Measurements from ENCODE around the gene CELSR3. TPM values are rescaled to one million over a fixed set of nuclear protein-coding genes. Genes with fewer than 3 reads are reported as not detected.

The CELSR3 gene
- total RNA-seq, 1 experiment from 2014 or later: 7.7 TPM

DNA sequence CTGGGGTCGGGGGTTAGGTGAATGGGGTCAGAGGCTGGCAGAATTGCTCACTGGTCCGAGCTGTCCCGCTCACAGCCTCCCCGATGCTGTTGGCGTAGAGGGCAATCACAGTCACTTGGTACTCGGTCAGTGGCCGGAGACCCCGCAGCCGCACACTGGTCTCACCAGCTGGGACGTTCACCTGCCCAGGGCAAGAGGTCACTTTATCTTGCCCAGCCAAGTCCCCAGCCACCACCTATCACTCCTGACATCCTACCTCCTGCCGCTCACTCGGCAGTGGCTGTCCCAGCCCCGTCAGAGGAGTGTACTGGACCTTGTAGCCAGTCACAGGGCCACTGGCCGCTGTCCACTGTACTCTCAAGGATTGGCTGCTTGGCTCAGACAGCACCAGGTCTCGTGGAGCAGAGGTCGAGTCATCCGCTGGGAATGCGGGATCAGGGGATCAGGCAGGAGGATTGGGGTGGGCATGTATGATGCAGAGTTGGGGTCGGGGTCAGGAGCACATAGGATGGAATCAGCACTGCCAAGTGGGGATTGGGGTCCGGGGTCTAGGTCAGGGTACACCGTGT, 70.1 kb downstream of the CELSR3 start:
- in situ Hi-C loops (cut with HindIII; ENCODE audit: low pct_unique_long_range_greater_than_20kb, low sequenced_read_pairs): no loop called here
- H3K27me3 ChIP-seq (ENCODE audit: control insufficient read depth, insufficient read depth, low read length): no peaks in the 10 kb centered on the region

DNA sequence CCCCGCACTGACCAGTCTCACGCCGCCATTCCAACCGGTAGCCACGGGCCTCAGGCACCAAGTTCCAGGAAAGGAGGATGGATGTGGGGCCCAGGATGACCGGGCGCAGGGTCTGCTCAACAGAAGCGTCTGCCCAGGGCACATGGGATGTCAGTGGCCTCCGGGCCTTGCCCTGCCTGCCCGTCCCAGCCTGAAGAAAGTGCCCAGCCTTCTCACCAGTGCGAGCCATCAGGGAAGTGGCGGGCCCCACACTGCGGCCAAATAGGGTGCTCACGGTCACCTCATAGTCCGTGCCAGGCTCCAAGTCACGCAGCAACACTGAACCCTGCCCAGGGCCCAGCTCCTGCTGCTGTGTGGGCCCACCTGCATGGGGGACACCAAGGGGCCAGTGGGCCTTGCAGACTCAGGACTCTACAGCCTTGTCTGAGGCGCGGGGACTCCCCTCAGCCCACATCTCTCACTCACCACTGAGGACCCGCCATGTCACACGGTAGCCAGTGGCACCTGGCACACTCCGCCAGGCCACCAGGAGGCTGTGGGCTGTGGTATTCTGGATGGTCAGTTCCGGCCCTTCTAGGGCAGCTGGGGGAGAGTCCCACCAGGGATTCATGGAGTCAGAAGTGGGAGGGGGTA, 70.7 kb downstream of the CELSR3 start:
- Histone ChIP-seq H3K4me1 (ENCODE audit: control insufficient read depth, insufficient read depth, low read length) (peaks cover 16% of the 10 kb centered on the region), H3K9me3 (ENCODE audit: control insufficient read depth, insufficient read depth, low read depth, low read length) (no peaks in the 10 kb centered on the region), H3K4me3 (ENCODE audit: low read depth in 2 of 2, low read length in 2 of 2) (no peak overlapping the region), H3K36me3 (ENCODE audit: control insufficient read depth, insufficient read depth, low read length) (no peaks in the 10 kb centered on the region), H3K27ac (ENCODE audit: low read length) (no peak overlapping the region), H3K27me3 (ENCODE audit: control insufficient read depth, insufficient read depth, low read length) (no peaks in the 10 kb centered on the region)
- TF ChIP-seq SIN3A (IDR thresholded peaks at IDR 0.05; ENCODE audit: borderline replicate concordance, insufficient read depth, low read depth, low read length): no peak
- TF ChIP-seq POLR2AphosphoS5 (IDR thresholded peaks at IDR 0.05; ENCODE audit: low read depth, low read length): no peak
- TF ChIP-seq TCF7L2 (IDR thresholded peaks at IDR 0.05; ENCODE audit: low read depth, low read length): no peak
- TF ChIP-seq, protein P1, sequence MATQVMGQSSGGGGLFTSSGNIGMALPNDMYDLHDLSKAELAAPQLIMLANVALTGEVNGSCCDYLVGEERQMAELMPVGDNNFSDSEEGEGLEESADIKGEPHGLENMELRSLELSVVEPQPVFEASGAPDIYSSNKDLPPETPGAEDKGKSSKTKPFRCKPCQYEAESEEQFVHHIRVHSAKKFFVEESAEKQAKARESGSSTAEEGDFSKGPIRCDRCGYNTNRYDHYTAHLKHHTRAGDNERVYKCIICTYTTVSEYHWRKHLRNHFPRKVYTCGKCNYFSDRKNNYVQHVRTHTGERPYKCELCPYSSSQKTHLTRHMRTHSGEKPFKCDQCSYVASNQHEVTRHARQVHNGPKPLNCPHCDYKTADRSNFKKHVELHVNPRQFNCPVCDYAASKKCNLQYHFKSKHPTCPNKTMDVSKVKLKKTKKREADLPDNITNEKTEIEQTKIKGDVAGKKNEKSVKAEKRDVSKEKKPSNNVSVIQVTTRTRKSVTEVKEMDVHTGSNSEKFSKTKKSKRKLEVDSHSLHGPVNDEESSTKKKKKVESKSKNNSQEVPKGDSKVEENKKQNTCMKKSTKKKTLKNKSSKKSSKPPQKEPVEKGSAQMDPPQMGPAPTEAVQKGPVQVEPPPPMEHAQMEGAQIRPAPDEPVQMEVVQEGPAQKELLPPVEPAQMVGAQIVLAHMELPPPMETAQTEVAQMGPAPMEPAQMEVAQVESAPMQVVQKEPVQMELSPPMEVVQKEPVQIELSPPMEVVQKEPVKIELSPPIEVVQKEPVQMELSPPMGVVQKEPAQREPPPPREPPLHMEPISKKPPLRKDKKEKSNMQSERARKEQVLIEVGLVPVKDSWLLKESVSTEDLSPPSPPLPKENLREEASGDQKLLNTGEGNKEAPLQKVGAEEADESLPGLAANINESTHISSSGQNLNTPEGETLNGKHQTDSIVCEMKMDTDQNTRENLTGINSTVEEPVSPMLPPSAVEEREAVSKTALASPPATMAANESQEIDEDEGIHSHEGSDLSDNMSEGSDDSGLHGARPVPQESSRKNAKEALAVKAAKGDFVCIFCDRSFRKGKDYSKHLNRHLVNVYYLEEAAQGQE (IDR thresholded peaks at IDR 0.05; ENCODE audit: insufficient read depth in 1 of 2, low read depth in 2 of 2, low read length in 1 of 2): no peak
- TF ChIP-seq, protein P2, sequence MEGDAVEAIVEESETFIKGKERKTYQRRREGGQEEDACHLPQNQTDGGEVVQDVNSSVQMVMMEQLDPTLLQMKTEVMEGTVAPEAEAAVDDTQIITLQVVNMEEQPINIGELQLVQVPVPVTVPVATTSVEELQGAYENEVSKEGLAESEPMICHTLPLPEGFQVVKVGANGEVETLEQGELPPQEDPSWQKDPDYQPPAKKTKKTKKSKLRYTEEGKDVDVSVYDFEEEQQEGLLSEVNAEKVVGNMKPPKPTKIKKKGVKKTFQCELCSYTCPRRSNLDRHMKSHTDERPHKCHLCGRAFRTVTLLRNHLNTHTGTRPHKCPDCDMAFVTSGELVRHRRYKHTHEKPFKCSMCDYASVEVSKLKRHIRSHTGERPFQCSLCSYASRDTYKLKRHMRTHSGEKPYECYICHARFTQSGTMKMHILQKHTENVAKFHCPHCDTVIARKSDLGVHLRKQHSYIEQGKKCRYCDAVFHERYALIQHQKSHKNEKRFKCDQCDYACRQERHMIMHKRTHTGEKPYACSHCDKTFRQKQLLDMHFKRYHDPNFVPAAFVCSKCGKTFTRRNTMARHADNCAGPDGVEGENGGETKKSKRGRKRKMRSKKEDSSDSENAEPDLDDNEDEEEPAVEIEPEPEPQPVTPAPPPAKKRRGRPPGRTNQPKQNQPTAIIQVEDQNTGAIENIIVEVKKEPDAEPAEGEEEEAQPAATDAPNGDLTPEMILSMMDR (IDR thresholded peaks at IDR 0.05): no peak
- DNase-seq (ENCODE audit: low read depth, low spot score) (no peak), ATAC-seq (no peak)
- no TSS peak for BruUV-seq (replicated peaks)
- CTCF ChIA-PET: no interaction called here
- intact Hi-C loops (cut with micrococcal nuclease; ENCODE audit: unreplicated experiment): no loop called here
- POLR2A ChIA-PET: no interaction called here
- in situ Hi-C loops (cut with HindIII; ENCODE audit: low pct_unique_long_range_greater_than_20kb, low sequenced_read_pairs): no loop called here

More for the DNA sequence above, 70.1 kb downstream of the CELSR3 start:
- no peak for DNase-seq (ENCODE audit: low read depth, low spot score)
- no peak overlapping the region for H3K4me3 ChIP-seq (ENCODE audit: low read depth in 2 of 2, low read length in 2 of 2)
- no peaks in the 10 kb centered on the region for H3K9me3 ChIP-seq (ENCODE audit: control insufficient read depth, insufficient read depth, low read depth, low read length)
- no peaks in the 10 kb centered on the region for H3K36me3 ChIP-seq (ENCODE audit: control insufficient read depth, insufficient read depth, low read length)
- TF ChIP-seq SIN3A (IDR thresholded peaks at IDR 0.05; ENCODE audit: borderline replicate concordance, insufficient read depth, low read depth, low read length): no peak
- TF ChIP-seq, protein P1 (IDR thresholded peaks at IDR 0.05; ENCODE audit: insufficient read depth in 1 of 2, low read depth in 2 of 2, low read length in 1 of 2): no peak
- TF ChIP-seq, protein P2 (IDR thresholded peaks at IDR 0.05): no peak
- no peak for TF ChIP-seq TCF7L2 (IDR thresholded peaks at IDR 0.05; ENCODE audit: low read depth, low read length)
- no peak for TF ChIP-seq POLR2AphosphoS5 (IDR thresholded peaks at IDR 0.05; ENCODE audit: low read depth, low read length)
- ChIA-PET CTCF (no interaction called here), POLR2A (no interaction called here)
- H3K4me1 ChIP-seq (ENCODE audit: control insufficient read depth, insufficient read depth, low read length): peaks cover 17% of the 10 kb centered on the region
- no peak for ATAC-seq
- BruUV-seq (replicated peaks): TSS peak; percentile 50
- intact Hi-C loops (cut with micrococcal nuclease; ENCODE audit: unreplicated experiment): no loop called here
- H3K27ac ChIP-seq (ENCODE audit: low read length): no peak overlapping the region
